LoVo (cell line): ENCODE measurements around the gene IYD.
"Not testable (repeated sequence)": the region's sequence is repeated elsewhere in the genome, so short reads cannot be mapped to it uniquely, and the experiment has no call there.

Source experiments
- DNase-seq: peaks from one replicate; pipeline ENCODE4 v3.0.0-alpha.2; 2016; ENCODE audit warnings: low spot score

IYD gene

GRCh38 chr6:150430815-150431214, 62.0 kb downstream of the IYD start:
- DNase-seq: no peak

- no peak for DNase-seq
Observed at GRCh38 chr6:150435360-150435759, 66.5 kb downstream of the IYD start.

GRCh38 chr6:150435832-150436231, 67.0 kb downstream of the IYD start:
- no peak for DNase-seq

GRCh38 chr6:150439373-150439772, 70.6 kb downstream of the IYD start:
- DNase-seq: no peak

GRCh38 chr6:150443621-150444020, 74.8 kb downstream of the IYD start:
- DNase-seq: no peak

- DNase-seq: no peak
Observed at GRCh38 chr6:150444308-150444707, 75.5 kb downstream of the IYD start.

GRCh38 chr6:150445486-150445885, 76.7 kb downstream of the IYD start:
- no peak for DNase-seq

- DNase-seq: no peak
Observed at GRCh38 chr6:150448221-150448620, 79.4 kb downstream of the IYD start.

GRCh38 chr6:150449055-150449454, 80.2 kb downstream of the IYD start:
- not testable (repeated sequence) for DNase-seq

GRCh38 chr6:150450918-150451317, 82.1 kb downstream of the IYD start:
- no peak for DNase-seq

GRCh38 chr6:150451807-150452427, 83.1 kb downstream of the IYD start:
- no peak for DNase-seq

GRCh38 chr6:150452428-150453243, 83.8 kb downstream of the IYD start:
- DNase-seq: no peak

- no peak for DNase-seq
Observed at GRCh38 chr6:150453357-150453756, 84.5 kb downstream of the IYD start.
